NCI-H526 treated with DMSO at 0.1 percent for 48 hours (cell line): ENCODE measurements around the gene CES3.
A peak's percentile ranks its signal among the peaks of the same experiment; 100 is the strongest.
"Not testable (repeated sequence)": the region's sequence is repeated elsewhere in the genome, so short reads cannot be mapped to it uniquely, and the experiment has no call there.

Experiments
- DNase-seq: peaks from one replicate; lab custom pipeline; 2025; lab: John Stamatoyannopoulos, UW

The CES3 gene

DNA sequence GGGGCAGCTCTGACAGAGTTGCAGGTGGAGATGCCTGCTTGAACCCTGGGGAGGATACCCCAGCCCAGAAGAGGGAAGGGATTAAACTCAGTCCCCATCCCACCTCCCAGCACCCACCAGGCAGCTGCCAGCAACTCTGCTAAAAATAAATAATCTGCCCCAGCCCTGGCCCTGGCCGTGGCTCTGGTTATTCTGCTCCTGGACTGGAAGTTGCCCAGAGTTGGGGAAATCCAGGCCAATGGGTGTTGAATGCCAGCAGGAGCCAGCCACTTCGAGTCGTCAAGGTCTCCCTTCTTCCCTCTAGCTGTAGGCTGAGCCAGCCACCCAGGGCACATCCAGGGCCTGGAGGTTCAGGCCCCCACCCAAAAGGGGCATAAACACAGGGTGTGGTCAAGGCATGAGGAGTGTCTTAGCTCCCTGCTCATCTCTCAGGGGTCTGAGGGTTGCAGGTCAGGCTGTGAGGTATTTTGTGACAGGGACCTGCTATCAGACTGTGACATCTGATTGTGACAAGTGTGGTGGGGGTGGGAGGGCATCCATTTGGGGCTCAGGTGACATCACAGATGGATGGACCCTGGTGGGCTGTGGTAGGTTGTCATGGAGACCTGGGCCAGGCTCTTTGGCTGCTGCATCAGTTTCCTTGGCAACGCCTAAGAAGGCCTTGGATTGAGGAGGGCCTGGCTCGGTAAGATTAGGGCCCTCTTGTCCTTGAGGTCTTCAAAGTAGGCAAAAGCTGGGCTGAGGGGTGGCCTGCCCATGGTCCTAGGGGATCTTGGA is 34.7 kb upstream of the CES3 start:
- DNase-seq, result no peak

- no peak for DNase-seq
Measured at GRCh38 chr16:66926961-66927436, 34.1 kb upstream of the CES3 start.

- no peak for DNase-seq
Measured at GRCh38 chr16:66927918-66928649, 33.0 kb upstream of the CES3 start.

DNA sequence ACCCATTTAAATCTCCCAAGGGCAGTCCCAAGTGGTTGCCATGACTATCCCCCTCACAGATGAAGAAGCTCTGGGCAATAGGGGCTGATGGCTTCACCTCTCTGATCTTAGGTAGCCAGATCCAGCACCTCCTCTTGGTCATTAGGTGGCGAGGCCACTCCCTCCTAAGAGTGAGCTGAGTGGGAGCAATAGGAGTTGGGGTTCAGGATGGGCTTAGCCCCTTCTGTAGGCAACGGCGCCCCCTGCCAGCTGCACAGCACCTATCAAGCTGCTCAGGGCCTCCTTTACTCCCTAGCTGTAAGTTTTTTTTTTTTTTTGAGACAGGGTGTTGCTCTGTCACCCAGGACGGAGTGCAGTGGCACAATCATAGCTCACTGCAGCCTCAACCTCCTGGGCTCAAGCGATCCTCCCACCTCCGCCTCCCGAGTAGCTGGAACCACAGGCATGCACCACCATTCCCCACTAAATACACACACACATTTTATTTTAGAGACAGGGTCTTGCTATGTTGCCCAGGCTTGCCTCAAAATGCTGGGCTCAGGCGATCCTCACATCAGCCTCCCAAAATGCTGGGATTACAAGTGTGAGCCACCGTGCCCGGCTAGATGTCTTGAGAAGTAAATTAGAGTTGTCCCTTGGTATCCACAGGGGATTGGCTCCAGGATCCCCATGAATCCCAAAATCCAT is 32.2 kb upstream of the CES3 start:
- no peak for DNase-seq

GRCh38 chr16:66930189-66930588 is 30.9 kb upstream of the CES3 start:
- no peak for DNase-seq

- no peak for DNase-seq
Measured at GRCh38 chr16:66931665-66932064, 29.4 kb upstream of the CES3 start.

- DNase-seq, result no peak
Measured at GRCh38 chr16:66932076-66932475, 29.0 kb upstream of the CES3 start.

DNA sequence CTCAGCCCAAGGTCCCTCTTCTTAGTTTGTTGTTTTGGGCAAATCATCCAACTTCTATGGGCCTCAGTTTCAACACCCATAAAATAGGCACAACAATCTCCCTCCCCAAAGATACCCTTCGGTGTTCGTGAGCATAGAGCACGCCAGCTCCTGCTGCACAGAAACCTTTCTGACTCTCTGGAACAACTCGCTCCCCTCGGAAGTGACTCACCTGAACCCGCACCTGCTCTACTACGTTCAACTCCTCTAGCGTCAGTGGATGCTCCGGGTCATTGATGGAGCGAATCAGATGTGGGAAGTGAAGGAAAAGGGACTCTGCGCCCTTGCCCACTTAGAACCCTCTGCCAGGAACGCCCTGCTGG is 27.3 kb upstream of the CES3 start:
- DNase-seq, result no peak

DNA sequence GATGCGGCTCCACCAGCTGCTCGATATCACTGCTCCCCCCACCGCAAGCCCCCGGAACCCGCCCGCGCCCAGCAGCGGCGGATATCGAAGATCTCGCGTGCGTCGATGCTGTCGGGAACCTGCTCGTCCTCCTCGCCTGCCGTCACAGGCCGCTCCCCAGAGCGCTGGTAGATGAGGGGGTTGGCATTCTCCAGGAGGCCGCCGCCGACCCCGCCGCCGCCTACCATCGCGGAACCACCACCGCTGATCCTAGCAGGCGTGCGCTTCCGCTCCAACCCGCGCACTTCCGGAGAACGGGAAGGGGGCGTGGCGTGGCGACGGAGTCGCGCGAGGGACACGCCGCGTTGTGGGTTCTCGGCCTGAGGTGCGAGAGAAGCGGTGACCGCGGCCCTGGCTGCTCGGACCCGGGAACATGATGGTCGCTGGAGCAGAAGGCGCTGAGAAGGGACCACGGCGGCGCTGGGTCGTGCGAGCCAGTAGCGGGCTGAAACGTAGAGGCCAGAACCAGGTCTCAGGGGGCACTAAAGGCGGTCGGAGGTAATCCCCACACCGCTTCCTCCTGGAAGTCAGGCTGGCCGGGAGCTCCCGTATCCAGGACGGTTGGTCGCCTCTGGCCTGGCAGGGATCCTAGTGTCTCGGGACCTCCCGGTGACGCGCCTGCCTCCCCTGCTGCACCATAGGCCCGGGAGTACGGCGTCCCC is 26.8 kb upstream of the CES3 start, which contains the start of gene CIAO2B:
Gene CIAO2B (minus strand): TSS at position 265 of the 701 bp plus-strand sequence. CDS start 38 bp downstream, at position 227.
- DNase-seq, result peak; percentile 21

DNA sequence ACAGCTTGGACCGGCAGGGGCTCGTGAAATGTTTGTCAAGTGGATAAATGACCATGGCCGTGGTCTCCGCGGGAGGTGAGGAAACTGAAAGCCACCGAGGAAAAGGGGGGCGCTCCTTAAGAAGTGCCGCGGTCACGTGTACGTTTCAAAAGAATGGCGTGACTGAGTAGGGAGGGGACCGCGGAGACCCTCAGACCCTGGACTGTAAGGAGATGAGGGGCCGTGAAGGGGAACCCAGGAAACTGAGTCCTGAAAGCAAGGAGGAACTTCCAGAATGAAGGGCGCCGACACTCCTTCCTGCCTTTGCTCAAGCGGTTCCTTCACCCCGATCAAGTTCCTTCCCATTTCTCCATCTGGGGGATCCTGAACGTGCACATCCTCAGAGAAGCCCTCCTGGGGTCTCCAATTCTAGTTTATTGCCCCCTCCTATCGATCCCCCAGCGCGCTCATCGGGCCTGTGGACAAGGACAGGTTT is 26.2 kb upstream of the CES3 start:
- not testable (repeated sequence) for DNase-seq

GRCh38 chr16:66935314-66936011 is 25.6 kb upstream of the CES3 start, which contains the start of gene CES2:
Gene CES2, plus strand, starts transcription at chr16:66935516. Its CDS starts 120 bp downstream, at chr16:66935636.
- no peak for DNase-seq

DNA sequence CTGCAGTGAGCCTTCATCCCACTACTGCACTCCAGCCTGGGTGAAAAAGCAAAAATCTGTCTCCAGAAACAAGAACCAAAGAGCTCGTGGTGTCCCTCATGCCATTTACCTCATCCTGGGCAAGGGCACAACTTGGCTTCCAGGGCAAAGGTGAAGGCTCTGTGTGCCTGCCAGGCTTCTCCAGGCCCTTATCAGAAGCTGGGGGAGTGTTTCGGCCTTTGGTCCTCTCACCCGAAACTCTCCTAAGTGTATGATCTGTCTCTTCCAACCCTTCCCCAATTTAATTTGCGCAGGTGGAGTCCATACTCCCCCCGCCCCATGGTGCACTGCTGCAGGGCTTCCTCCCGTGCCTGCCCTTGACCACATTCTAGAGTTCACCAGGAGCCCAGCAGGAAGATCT is 24.6 kb upstream of the CES3 start:
- no peak for DNase-seq

DNA sequence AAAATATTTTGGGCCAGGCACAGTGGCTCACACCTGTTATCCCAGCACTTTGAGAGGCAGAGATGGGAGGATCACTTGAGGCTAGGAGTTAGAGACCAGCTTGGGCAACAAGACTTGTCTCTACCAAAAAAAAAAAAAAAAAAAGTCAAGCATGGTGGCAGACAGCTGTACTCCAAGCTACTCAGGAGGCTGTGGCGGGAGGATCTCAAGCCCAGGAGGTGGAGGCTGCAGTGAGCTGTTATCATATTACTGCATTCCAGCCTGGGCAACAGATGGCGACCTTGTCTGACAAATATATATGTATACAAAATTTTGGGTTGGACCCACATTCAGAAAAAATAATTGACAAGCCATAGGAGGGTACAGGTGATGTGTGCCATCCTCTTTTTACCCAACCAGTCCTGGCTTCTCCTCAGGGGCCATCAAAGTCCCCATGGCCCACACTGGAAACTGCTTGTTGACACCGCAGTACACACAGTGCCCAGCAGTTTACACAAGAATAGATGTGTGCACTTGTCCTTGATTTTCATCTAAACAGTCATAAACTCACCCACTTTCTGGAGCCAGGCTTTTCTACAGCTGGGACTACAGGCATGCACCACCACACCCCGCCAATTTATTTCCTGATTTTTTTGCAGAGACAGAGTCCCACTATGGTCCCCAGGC is 24.0 kb upstream of the CES3 start:
- no peak for DNase-seq

DNA sequence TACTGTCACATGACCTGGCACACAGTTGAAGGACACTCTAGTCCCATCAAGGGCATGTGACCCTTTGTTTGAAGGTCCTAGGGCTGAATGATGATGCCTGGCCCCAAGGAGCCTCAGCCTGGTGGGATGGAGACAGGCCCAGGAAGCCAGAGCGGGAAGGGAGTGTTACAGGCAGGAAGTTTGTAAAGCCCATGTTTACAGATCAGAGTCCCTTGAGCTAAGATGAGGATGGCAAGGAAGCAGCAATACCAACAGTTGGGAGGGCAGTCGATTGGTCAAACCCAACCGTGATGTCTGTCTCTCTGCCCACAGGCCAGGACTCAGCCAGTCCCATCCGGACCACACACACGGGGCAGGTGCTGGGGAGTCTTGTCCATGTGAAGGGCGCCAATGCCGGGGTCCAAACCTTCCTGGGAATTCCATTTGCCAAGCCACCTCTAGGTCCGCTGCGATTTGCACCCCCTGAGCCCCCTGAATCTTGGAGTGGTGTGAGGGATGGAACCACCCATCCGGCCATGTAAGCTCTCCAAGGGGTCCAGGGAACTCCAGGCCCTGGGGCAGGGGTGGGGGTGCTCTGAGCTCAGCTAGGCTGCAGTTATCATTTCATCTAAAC is 23.2 kb upstream of the CES3 start:
- DNase-seq, result no peak

GRCh38 chr16:66939366-66939765 is 21.7 kb upstream of the CES3 start:
- DNase-seq, result no peak

GRCh38 chr16:66940236-66940635 is 20.8 kb upstream of the CES3 start:
- DNase-seq, result no peak

DNA sequence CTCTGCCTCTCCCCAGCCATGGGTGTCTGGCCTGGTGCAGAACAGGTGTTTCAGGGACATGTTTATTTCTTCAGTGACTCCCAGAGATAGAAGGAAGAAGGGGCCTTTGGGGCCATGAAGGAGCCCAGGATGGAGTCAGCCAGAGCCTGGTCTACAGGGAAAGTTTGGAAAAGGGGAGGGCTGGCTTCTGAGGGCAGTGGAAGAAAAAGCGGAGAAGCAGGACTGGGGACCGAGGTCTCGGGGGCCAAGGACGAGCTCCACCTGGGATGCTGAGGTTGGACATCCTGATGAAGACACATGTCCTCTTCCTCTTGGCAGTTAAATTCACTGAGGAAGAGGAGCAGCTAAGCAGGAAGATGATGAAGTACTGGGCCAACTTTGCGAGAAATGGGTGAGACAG is 18.1 kb upstream of the CES3 start:
- no peak for DNase-seq

DNA sequence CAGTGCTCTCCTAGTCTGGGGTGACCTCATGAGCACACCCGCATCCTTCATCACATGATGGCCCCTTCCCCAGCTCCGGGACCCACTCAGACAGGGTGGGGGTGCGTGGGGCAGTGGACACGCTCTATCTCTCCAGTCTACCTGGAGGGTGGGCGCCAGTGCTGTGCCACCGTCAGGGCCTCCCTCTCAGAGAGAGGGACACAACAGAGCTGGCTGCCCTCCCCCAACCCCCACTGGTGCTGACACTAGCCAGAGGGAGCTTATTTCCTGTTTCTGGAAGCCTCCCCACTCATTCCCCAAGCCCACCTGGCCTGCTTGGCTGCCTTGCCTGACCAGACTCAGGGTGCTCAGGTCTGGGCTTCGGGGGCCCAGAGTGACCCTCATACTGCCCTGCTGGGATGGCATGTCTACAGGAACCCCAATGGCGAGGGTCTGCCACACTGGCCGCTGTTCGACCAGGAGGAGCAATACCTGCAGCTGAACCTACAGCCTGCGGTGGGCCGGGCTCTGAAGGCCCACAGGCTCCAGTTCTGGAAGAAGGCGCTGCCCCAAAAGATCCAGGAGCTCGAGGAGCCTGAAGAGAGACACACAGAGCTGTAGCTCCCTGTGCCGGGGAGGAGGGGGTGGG is 17.5 kb upstream of the CES3 start:
- DNase-seq, result no peak

DNA sequence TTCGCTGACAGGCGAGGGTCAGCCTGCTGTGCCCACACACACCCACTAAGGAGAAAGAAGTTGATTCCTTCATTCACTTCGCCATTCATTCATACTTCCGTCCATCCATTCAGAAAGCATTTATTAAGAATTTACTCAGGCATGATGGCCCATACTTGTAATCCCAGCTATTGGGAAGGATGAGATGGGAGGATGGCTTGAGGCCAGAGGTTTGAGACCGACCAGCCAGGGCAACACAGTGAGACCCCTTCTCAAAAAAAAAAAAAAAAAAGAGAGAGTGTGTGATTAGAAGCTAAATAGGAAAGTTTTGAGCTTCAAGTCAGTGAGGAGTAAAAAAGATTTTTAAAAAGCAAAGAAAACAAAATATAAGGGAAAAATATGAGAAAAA is 17.0 kb upstream of the CES3 start:
- DNase-seq, result no peak

- not testable (repeated sequence) for DNase-seq
Measured at GRCh38 chr16:66944971-66945370, 16.1 kb upstream of the CES3 start.
